A673 (cell line): Measurements from ENCODE around the gene CCDC14. TPM values are rescaled to one million over a fixed set of nuclear protein-coding genes. Genes with fewer than 3 reads are reported as not detected.

Source experiments
- BruUV-seq: library from RNA; stranded (reverse); fragments of 400-500 nt; replicated peaks from 2 replicates; lab custom pipeline; 2021; lab: Mats Ljungman, UMichigan
- CTCF ChIA-PET: fragments of 300-600 bp; sonication (Branson Sonifier 250); formaldehyde crosslinking; loops from one replicate; lab custom pipeline; 2022; ENCODE audit warnings: antibody characterized with exemption; lab: Charles Lee
- POLR2A ChIA-PET: fragments of 300-600 bp; sonication (Branson Sonifier 250); formaldehyde crosslinking; loops from one replicate; lab custom pipeline; 2022; ENCODE audit warnings: antibody characterized with exemption; ENCODE audit not compliant: low non-redundant PET; lab: Charles Lee
- DNase-seq: peaks from one replicate; pipeline ENCODE4 v3.0.0-alpha.2; 2015; ENCODE audit warnings: low spot score
- H3K27ac ChIP-seq: fragments of 200-600 bp; sonication (generic); 2 replicates; pipeline ENCODE4 v1.5.1; 2016; ENCODE audit warnings: mixed run types, low read depth, mild to moderate bottlenecking, mixed read lengths, antibody characterized with exemption, low read length; ENCODE audit not compliant: poor library complexity, severe bottlenecking
- H3K27me3 ChIP-seq: fragments of 200-600 bp; sonication (generic); replicated peaks from 2 replicates; pipeline ENCODE4 v1.6.1; 2017; ENCODE audit warnings: mixed run types, low read depth, mild to moderate bottlenecking, mixed read lengths, antibody characterized with exemption, low read length; ENCODE audit not compliant: insufficient read depth, poor library complexity
- H3K36me3 ChIP-seq: fragments of 200-600 bp; sonication (generic); 2 replicates; pipeline ENCODE4 v1.6.1; 2016; ENCODE audit warnings: mixed run types, mild to moderate bottlenecking, mixed read lengths, antibody characterized with exemption, low read length; ENCODE audit not compliant: insufficient read depth, poor library complexity, severe bottlenecking
- H3K4me1 ChIP-seq: fragments of 200-600 bp; sonication (generic); 2 replicates; pipeline ENCODE4 v1.6.1; 2017; ENCODE audit warnings: mixed run types, mild to moderate bottlenecking, mixed read lengths, antibody characterized with exemption, low read length; ENCODE audit not compliant: insufficient read depth, poor library complexity, severe bottlenecking
- H3K4me3 ChIP-seq: fragments of 200-600 bp; sonication (generic); 2 replicates; pipeline ENCODE4 v1.5.1; 2016; ENCODE audit warnings: low read depth, mixed run types, mild to moderate bottlenecking, mixed read lengths, low read length; ENCODE audit not compliant: poor library complexity, severe bottlenecking
- H3K9me3 ChIP-seq: fragments of 200-600 bp; sonication (generic); 2 replicates; pipeline ENCODE4 v1.6.1; 2016; ENCODE audit warnings: mixed run types, low read depth, mild to moderate bottlenecking, mixed read lengths, antibody characterized with exemption, low read length; ENCODE audit not compliant: poor library complexity, severe bottlenecking
- CTCF ChIP-seq: fragments of 300-800, 200-600 bp; sonication (generic); conservative IDR thresholded peaks from 2 replicates; pipeline ENCODE4 v1.5.1; 2017; ENCODE audit warnings: low read depth, mild to moderate bottlenecking, antibody characterized with exemption, low read length, moderate library complexity, mixed read lengths
- EZH2 ChIP-seq: fragments of 200-600 bp; sonication (generic); IDR thresholded peaks from 2 replicates; pipeline ENCODE4 v1.6.1; 2017; ENCODE audit warnings: borderline replicate concordance, low read depth, mild to moderate bottlenecking, mixed read lengths, antibody characterized with exemption, low read length; ENCODE audit not compliant: poor library complexity, severe bottlenecking
- intact Hi-C: fragments of 100-400 bp; cut with micrococcal nuclease; formaldehyde crosslinking; loops from one replicate; pipeline ENCODE4 v1.10.0; 2022; ENCODE audit not compliant: unreplicated experiment
- total RNA-seq: library from RNA; stranded (reverse); gene quantifications from 2 replicates; pipeline ENCODE4 v1.2.3, GENCODE V29; 2021

The CCDC14 gene
- total RNA-seq, 1 experiment from 2014 or later = 81.2 TPM

- no peak overlapping the region for H3K4me3 ChIP-seq
- no peaks in the 10 kb centered on the region for H3K27me3 ChIP-seq
- TF ChIP-seq EZH2 (no peak), CTCF (no peak)
- H3K4me1 ChIP-seq = peaks cover 4% of the 10 kb centered on the region
- DNase-seq = no peak
- ChIA-PET POLR2A (no interaction called here), CTCF (no interaction called here)
- BruUV-seq = no TSS peak
- intact Hi-C loops = no loop called here
- H3K27ac ChIP-seq = no peak overlapping the region
- no peaks in the 10 kb centered on the region for H3K9me3 ChIP-seq
- H3K36me3 ChIP-seq = peaks cover 56% of the 10 kb centered on the region
Observed at GRCh38 chr3:123953735-123954134, 7.3 kb downstream of the CCDC14 start.

GRCh38 chr3:123952844-123953520 is 8.0 kb downstream of the CCDC14 start:
- CTCF ChIA-PET = no interaction called here
- Histone ChIP-seq H3K27me3 (no peaks in the 10 kb centered on the region), H3K9me3 (no peaks in the 10 kb centered on the region), H3K36me3 (peaks cover 64% of the 10 kb centered on the region), H3K4me3 (no peak overlapping the region), H3K4me1 (no peaks in the 10 kb centered on the region), H3K27ac (no peak overlapping the region)
- POLR2A ChIA-PET = no interaction called here
- no TSS peak for BruUV-seq
- intact Hi-C loops = no loop called here
- no peak for DNase-seq
- TF ChIP-seq EZH2 = no peak
- TF ChIP-seq CTCF = no peak

- no peak overlapping the region for H3K4me3 ChIP-seq
- CTCF ChIA-PET = no interaction called here
- intact Hi-C loops = no loop called here
- no peak overlapping the region for H3K27ac ChIP-seq
- POLR2A ChIA-PET = interaction anchor here (0.6 kb wide), 1 partner anchor 9 kb away, joined by 20 read pairs; the partner anchor contains the start of gene CCDC14
- BruUV-seq = no TSS peak
- no peaks in the 10 kb centered on the region for H3K4me1 ChIP-seq
- H3K27me3 ChIP-seq = no peaks in the 10 kb centered on the region
- no peak for DNase-seq
- peaks cover 76% of the 10 kb centered on the region for H3K36me3 ChIP-seq
- no peak for TF ChIP-seq CTCF
- TF ChIP-seq EZH2 = no peak
- H3K9me3 ChIP-seq = no peaks in the 10 kb centered on the region
Observed at GRCh38 chr3:123951522-123952447, 9.2 kb downstream of the CCDC14 start.
